GM12878 (cell line): ENCODE results near the gene CFAP54.

ENCODE experiments used
- ASH2L ChIP-seq: fragments of 300-600, 200-600 bp; sonication (generic); IDR thresholded peaks from 2 replicates; pipeline ENCODE4 v1.6.1; 2017; ENCODE audit warnings: low read depth, mild to moderate bottlenecking, borderline replicate concordance
- CBFB ChIP-seq: IDR thresholded peaks from 2 replicates; pipeline ENCODE4 v1.6.1; 2016; ENCODE audit warnings: antibody characterized with exemption, low read depth
- CREB1 ChIP-seq: IDR thresholded peaks from 2 replicates; pipeline ENCODE4 v1.6.1; 2012; ENCODE audit warnings: low read depth, mild to moderate bottlenecking, inconsistent platforms
- EP300 ChIP-seq, 2 experiments: fragments of 150-350 bp in 1 of 2; IDR thresholded peaks; 2 replicates each; pipeline ENCODE4 v1.6.1; 2011 to 2012; ENCODE audit warnings: low read depth in 2 of 2, low read length in 2 of 2, borderline replicate concordance in 1 of 2, improper control_type of control experiment in 1 of 2, inconsistent platforms in 1 of 2; ENCODE audit not compliant: control insufficient read depth in 1 of 2
- EZH2 ChIP-seq: IDR thresholded peaks from 2 replicates; pipeline ENCODE4 v1.6.1; 2012; ENCODE audit warnings: low read depth, mild to moderate bottlenecking, control low read depth, inconsistent platforms, low read length, borderline replicate concordance; ENCODE audit not compliant: control insufficient read depth
- POLR2A ChIP-seq: IDR thresholded peaks from 2 replicates; pipeline ENCODE4 v1.6.1; 2011; ENCODE audit warnings: low read depth, mild to moderate bottlenecking, low read length
- RAD21 ChIP-seq: IDR thresholded peaks from 2 replicates; pipeline ENCODE4 v1.6.1; 2011; ENCODE audit warnings: mild to moderate bottlenecking, low read depth, low read length, moderate library complexity; ENCODE audit not compliant: insufficient read depth
- RFX5 ChIP-seq: IDR thresholded peaks from 2 replicates; pipeline ENCODE4 v1.6.1; 2011; ENCODE audit warnings: low read depth, low read length, improper control_type of control experiment
- SIN3A ChIP-seq: IDR thresholded peaks from 2 replicates; pipeline ENCODE4 v1.6.1; 2012; ENCODE audit warnings: low read depth, low read length, improper control_type of control experiment
- SUZ12 ChIP-seq: fragments of 200-600 bp; sonication (generic); IDR thresholded peaks from one replicate; pipeline ENCODE4 v1.6.1; 2018; ENCODE audit warnings: antibody characterized with exemption, mild to moderate bottlenecking; ENCODE audit not compliant: unreplicated experiment
- TAF1 ChIP-seq: IDR thresholded peaks from 2 replicates; pipeline ENCODE4 v1.6.1; 2011; ENCODE audit warnings: mild to moderate bottlenecking, low read depth, low read length, borderline replicate concordance
- TF ChIP-seq, protein P1 (sequence below), 3 experiments: IDR thresholded peaks in 2 of 3; conservative IDR thresholded peaks in 1 of 3; 2 replicates each; pipeline ENCODE4 v1.5.1; 2011; ENCODE audit warnings: low read depth in 3 of 3, low read length in 3 of 3, mild to moderate bottlenecking in 3 of 3, control low read depth in 2 of 3, moderate library complexity in 2 of 3, inconsistent platforms in 1 of 3, mixed read lengths in 1 of 3; ENCODE audit not compliant: control insufficient read depth in 2 of 3, insufficient read depth in 1 of 3; ENCODE audit errors: extremely low read depth in 1 of 3
- TF ChIP-seq, protein P2 (sequence below): fragments of 450-650 bp; IDR thresholded peaks from 2 replicates; pipeline ENCODE4 v1.6.1; 2017; ENCODE audit warnings: antibody characterized with exemption, mild to moderate bottlenecking, moderate library complexity

DNA sequence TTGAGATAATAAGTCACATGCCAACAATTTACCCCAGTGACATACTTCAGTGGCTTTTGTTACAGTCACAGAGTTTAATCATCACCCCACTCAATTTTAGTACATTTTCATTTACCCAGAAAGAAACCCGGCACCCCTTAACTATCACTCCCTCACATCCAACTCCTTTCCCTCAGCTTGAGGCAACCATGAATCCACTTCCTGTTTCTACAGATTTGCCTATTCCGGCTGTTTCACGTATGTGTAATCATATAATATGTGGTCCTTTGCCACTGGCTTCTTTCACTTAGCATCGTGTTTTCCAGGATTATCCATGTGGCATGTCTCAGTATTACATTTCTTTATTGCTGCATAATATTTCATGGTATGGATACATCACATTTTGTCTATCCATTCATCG lies 147.5 kb downstream of the CFAP54 start:
- TF ChIP-seq CBFB (no peak), RFX5 (no peak), RAD21 (no peak), SIN3A (no peak), SUZ12 (no peak), POLR2A (no peak), EP300 (IDR thresholded peaks at IDR 0.05; ENCODE audit: borderline replicate concordance in 1 of 2, control insufficient read depth in 1 of 2, low read depth in 2 of 2, low read length in 2 of 2) (no peak), ASH2L (no peak), EZH2 (no peak), TAF1 (no peak), CREB1 (no peak)
- TF ChIP-seq, protein P1, sequence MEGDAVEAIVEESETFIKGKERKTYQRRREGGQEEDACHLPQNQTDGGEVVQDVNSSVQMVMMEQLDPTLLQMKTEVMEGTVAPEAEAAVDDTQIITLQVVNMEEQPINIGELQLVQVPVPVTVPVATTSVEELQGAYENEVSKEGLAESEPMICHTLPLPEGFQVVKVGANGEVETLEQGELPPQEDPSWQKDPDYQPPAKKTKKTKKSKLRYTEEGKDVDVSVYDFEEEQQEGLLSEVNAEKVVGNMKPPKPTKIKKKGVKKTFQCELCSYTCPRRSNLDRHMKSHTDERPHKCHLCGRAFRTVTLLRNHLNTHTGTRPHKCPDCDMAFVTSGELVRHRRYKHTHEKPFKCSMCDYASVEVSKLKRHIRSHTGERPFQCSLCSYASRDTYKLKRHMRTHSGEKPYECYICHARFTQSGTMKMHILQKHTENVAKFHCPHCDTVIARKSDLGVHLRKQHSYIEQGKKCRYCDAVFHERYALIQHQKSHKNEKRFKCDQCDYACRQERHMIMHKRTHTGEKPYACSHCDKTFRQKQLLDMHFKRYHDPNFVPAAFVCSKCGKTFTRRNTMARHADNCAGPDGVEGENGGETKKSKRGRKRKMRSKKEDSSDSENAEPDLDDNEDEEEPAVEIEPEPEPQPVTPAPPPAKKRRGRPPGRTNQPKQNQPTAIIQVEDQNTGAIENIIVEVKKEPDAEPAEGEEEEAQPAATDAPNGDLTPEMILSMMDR (IDR thresholded peaks at IDR 0.05 in 2 of 3, conservative IDR thresholded peaks at IDR 0.05 in 1 of 3; ENCODE audit: control insufficient read depth in 2 of 3, extremely low read depth in 1 of 3, insufficient read depth in 1 of 3, low read depth in 3 of 3, low read length in 3 of 3), result no peak
- TF ChIP-seq, protein P2, sequence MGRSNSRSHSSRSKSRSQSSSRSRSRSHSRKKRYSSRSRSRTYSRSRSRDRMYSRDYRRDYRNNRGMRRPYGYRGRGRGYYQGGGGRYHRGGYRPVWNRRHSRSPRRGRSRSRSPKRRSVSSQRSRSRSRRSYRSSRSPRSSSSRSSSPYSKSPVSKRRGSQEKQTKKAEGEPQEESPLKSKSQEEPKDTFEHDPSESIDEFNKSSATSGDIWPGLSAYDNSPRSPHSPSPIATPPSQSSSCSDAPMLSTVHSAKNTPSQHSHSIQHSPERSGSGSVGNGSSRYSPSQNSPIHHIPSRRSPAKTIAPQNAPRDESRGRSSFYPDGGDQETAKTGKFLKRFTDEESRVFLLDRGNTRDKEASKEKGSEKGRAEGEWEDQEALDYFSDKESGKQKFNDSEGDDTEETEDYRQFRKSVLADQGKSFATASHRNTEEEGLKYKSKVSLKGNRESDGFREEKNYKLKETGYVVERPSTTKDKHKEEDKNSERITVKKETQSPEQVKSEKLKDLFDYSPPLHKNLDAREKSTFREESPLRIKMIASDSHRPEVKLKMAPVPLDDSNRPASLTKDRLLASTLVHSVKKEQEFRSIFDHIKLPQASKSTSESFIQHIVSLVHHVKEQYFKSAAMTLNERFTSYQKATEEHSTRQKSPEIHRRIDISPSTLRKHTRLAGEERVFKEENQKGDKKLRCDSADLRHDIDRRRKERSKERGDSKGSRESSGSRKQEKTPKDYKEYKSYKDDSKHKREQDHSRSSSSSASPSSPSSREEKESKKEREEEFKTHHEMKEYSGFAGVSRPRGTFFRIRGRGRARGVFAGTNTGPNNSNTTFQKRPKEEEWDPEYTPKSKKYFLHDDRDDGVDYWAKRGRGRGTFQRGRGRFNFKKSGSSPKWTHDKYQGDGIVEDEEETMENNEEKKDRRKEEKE, result no peak
